Activated naive CD4-positive, alpha-beta T cell treated with anti-CD3 and anti-CD28 coated beads, Interleukin-2, amount 50 U/mL, for 16 hours (primary cell): ENCODE data around the gene UBQLNL.

Source experiments
- DNase-seq: peaks from one replicate; pipeline ENCODE4 v3.0.0-alpha.2; 2020

UBQLNL gene, protein sequence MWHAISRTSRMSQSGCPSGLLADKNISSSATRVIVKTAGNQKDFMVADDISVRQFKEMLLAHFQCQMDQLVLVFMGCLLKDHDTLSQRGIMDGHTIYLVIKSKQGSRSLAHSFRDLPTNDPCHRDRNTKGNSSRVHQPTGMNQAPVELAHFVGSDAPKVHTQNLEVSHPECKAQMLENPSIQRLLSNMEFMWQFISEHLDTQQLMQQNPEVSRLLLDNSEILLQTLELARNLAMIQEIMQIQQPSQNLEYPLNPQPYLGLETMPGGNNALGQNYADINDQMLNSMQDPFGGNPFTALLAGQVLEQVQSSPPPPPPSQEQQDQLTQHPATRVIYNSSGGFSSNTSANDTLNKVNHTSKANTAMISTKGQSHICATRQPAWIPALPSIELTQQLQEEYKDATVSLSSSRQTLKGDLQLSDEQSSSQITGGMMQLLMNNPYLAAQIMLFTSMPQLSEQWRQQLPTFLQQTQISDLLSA

DNA sequence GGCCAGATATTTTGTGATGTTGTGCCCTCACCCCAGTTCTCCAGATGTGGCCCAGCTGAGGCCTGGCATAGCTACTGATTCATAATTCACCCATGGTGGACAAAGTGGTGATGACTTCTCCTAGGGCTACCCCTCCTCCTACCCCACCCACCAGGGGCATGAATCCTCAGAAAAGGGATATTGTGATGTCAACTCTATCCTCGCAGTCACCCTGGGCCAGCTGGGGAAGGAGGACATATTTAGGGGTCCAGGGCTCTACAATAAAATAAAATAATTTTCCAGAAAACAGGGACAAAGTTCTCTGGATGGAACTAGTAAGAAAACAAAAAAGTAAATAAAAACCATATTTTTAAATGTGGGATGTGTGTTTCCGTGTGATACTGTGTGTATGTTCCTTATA, at the start of gene UBQLNL:
TSS of gene UBQLNL (minus strand) at position 101 of the 400 bp plus-strand sequence. CDS start 258 bp downstream, outside the sequence.
- DNase-seq = no peak

DNA sequence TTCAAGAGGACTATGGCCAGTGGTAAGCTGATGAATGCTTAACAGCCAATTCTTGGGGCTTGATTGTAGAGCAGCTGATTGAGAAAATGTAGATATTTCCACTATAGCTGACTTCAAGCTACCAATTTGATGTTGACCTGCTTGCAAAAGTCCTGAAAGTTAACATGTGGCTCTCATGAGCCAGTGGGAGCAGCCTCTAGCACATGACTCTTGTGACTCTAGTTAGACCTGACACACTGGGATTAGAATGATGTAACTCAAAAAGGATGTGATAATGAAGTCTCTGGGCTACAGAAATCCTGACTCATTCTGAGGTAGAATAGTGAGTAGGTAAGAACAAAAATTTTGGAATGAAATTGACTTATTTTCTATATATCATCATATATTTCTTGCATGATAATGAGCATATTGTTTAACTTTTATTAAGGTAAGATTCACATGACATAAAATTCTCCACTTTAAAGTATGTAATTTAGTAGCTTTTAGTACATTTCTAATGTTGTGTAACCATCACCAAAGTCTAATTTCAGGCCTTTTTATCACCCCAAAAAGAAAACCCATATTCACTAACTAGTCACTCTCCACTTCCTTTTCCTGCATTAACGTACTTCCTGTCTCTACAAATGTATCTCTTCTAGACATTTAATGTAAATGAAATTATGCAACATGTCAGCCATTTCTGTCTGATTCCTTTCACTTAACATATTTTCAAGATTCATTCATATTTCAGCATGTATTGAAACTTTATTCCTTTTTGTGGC, 47.9 kb upstream of the UBQLNL start:
- DNase-seq = no peak

DNA sequence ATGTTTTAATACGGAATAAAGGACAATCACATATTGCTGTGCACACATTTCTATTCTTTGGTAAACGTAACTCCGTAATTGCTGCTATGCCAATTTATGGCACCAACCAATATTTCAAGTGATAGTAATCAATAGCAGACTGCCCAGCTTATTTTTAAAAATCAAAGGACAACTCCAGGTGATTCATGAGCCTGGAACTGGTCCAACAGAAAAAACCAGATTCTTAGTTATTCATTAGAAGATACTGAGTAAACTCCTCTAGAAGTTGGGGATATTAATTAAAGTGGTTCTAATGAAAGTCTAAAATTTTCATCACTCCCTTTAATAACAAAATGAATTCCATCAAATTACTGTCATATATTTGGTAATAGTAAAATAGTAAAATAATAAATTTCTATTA, 41.3 kb upstream of the UBQLNL start:
- no peak for DNase-seq

DNA sequence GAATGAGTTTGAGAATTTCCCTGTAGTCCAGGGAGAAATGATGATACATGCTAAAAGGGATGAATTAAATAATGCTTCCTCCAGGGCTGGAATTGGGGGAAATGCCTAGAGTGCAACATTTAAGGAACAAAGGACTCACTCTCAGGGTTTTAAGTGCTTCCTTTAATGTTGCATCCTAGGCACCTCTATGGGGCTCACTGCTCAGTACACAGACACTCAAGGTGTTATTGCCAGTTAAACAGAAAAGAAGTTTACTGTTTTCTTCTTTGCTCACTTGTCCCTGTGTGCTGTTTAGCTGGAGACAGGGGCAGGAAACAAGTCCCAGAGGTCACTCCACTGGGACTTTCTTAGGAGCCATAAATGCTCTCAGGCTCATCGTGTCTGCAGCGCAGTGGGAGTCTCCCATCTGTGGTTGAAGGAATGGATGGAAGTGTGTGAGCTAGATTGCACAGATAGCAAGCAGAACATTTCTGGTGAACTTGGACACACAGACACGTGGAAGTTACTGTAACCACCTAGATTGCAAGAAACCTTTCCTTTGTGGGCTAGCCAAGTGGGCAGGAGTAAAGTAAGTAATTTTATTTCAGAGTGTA, 40.2 kb upstream of the UBQLNL start:
- no peak for DNase-seq

DNA sequence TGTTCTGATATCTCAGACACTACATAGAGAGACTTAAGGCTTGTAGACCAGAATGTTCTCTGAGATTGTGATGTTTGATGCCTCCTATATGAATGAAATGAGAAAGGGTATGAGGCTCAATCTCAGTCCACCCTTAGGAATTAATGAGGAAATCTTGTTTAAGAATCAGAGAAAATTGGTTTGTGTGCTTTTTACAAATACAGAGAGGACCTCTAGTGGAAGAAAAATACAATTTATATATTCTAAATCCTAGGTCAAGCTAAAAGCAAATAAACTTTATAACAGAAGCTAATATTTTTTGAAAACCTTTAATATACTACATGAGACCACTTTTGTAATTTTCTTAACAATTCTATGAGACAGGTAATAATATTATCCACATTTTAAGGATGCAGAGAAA, 36.8 kb upstream of the UBQLNL start:
- no peak for DNase-seq

DNA sequence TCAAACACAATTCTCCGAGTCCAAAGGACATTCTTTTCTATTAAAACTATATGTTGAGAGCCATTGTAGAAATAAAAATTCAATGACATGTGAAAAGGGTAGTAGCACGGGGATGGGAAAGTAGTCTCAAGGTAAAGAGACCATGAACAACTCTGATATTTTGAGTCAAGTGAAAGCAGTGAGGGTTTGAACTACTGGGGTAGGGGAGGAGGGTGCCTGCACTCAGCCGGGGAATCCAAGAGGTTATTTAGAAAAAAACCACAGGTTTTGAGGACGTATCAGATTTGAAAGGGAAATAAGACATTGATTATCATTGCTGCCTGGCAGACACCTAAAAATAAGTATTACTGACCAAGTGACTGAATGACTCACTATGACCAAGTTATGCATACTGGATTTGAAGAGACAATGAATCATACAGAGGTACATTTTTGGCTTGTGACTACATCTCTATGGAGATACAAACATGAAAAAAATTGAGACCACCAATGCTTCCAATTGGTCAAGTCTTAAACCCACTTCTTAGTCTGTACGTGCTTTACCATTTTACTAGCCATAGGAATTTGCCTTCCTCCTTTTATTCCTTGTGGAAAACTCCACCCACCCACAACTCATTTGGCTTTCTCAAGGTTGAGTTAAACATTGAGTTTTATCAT, 34.1 kb upstream of the UBQLNL start:
- no peak for DNase-seq

DNA sequence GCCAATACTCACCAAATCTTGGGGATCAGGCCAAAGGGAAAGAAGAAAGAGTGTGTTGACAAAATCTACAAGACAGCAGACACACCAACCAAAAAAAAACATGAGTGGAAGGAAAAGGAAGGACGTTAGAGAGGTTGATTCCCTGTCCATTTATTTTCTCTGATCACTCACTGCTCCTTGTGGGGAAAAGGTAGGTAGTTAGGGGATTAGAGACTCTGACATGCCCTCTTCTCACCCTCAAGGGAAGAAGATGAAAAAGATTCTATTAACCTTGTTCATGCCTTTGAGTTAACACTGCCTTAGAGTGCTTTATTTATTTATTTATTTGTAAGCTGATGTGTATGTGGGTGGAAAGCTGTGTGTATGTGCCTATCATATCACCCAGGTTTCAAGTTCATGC, 31.9 kb upstream of the UBQLNL start, which contains the start of gene OR52H1:
TSS of gene OR52H1 (minus strand) at position 101 of the 400 bp plus-strand sequence. CDS start 3,035 bp downstream, outside the sequence.
- DNase-seq = no peak

DNA sequence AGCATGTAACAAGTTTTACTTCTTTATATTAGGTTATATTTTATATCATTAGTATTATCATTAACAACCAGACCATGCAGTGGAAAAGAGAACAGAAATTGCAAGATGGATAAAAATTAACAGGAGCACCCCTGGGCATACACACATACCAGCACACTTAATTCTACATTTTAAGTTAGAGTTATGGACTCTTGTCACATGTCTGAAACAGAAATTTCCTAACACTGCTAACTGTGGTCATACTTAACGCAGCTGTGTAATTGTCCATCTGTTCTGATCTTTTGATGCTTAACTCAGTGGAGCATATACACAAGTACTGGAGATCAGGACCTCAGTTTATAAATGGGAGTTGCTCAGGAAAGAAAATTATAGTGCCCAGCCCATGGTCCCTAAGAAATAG, 31.5 kb upstream of the UBQLNL start:
- DNase-seq = no peak

DNA sequence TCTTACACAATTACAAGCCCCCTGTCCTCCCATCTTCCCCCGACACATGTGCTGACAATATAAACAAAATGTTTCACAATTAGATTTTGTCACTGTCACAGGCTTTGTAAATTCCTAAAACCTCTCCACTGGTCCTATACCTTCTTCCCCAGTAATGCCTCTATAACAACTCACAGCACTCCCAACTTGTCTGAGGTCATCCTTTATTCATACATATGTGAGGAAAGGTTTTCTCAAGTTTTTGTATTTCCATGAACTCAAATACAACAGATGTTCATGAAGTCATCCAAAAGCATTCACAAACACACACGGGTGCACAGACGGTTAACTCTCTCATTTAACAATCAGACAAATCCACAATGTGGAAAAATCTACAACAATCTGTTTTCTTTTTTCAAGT, 30.0 kb upstream of the UBQLNL start:
- DNase-seq = no peak

DNA sequence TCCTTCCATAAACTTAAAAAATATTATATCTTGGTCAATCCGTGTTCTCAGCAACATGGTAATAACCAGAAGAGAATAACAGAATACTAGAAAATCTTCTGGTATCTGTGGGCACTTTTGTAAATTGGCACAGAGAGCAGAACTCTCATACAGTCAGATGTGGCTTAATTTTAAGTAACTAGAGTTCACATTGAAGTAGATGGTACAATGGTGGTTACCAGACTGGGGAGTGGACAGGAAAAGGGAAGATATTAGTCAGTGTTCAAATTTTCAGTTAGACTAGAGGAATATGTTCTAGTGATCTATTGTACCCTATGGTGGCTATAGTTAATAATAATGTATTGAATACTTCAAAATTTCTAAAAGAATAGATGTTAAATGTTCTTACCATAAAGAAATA, 24.9 kb upstream of the UBQLNL start:
- no peak for DNase-seq

DNA sequence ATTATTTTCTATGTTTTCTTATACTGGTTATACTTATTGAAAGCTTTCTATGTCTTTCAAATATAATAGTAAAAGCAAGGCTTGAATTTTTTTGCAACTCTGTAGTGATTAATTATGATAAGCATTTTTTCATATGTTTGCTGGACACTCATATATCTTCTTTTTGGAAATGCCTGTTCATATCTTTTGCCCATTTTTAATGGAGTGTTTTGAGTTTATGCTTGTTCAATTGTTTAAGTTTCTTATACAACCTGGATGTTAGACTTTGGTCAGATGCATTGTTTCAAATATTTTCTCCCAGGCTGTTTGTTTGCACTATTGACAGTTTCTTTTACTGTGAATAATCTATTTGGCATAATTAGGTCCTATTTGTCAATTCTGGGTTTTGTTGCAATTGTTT, 20.0 kb upstream of the UBQLNL start:
- DNase-seq = no peak

DNA sequence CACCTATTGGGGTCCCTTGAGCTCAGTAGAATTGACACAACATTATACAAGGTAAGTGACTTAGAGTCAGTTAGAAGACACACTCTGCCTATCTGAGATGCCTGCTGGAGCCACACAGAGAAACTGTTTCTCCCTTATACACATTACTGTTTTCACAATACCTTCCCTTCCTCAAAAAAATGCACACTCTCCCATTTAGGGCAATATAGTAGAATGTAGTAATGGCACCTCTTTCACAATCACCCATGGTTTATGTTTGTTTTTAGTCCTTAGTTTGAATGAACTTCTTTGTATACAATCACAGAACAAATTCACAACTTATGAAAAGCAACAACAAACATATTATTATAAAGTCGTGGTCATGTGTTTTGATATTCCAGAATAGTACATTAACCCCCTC, 17.5 kb upstream of the UBQLNL start:
- DNase-seq = no peak

DNA sequence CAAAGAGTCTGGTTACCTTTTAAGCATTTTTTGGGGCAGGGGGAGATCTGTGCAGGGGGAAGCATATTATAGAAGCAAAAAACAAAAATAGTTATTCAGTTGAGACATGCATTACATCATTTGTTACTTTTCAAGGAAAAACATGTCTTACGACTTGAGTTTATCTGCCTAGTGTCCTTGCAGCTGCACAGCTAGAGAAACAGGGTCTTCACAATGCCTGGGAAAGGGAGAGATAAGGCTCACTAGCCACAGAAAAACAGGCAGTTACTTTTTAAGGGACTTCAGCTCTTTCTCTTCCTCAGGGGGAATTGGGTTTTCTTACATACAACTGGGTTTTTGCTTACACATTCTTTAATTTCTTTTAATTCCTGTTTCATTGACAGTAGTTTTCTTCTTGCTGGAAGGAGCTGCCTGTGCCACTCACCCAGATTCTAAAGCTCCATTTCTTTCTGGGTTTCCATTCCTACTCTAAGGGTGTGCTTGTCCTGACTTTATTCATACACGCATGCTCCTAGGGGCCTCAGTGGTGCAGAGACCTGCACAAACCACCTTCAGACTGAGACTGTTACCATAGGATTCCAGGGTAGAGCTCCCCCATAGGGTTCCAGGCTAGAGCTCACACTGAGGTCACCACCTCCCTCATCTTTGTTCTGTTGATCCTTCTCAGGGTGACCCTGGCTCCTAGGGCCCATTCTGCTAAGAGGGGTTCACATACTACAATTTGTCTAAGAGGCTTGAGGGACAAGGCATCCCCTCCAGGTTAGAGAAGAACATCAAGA, 14.7 kb upstream of the UBQLNL start:
- no peak for DNase-seq

DNA sequence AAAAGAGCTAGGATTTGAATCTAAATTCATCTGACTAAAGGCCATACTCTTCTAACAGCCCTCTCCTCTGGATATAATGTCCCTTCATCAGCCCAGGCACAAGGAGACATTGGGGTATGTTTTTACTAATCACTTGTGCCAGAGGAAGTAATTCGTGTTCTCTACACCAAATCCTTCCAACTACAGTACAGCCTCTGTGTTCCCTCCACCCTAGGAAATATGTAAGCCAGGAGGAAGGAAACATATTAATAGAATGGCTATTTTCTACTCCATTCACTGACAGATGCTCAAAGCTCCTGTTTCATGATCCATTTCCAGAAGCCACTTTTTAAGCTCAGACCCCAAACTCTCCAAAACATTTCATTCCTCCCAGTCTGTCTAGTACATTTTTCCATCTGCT, 12.0 kb upstream of the UBQLNL start:
- DNase-seq = no peak

DNA sequence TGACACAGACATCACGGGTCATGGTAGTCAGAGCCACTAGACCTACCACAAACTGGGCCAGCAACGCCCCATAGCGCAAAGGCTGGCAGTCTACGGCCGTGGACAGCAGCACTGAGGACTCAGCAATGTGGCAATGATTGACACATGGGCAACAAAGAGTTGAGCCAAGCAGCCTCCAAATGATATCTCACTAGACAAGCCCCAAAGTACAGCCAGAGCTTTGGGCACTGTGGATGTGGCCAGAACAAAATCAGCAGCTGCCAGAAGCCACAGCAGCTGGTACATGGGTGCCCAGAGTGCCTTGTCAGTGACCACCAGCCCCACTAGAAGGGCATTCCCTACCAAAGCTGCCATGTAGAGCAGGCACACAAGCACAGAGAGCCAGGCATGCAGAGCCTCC, 11.2 kb upstream of the UBQLNL start:
- DNase-seq = no peak

DNA sequence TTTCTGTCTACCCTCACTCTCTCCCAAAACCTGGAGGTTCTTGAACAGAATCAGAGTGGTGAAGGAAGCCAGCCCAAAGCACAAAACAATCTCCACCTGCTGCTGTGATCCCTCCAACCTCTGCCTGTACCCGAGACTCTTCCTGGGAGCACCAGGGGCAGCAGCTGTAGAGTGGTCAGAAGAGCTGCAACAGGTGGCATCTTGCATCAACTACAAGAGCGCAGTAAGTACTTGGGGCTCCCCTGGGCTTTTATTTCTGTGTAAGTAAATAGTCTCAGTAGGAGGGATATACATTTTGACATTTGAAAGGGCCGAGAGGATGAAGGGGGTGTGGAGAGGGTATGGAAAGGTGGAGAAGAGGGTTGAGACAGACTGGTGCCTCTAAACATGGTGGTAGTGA, 8.3 kb upstream of the UBQLNL start:
- DNase-seq = no peak

DNA sequence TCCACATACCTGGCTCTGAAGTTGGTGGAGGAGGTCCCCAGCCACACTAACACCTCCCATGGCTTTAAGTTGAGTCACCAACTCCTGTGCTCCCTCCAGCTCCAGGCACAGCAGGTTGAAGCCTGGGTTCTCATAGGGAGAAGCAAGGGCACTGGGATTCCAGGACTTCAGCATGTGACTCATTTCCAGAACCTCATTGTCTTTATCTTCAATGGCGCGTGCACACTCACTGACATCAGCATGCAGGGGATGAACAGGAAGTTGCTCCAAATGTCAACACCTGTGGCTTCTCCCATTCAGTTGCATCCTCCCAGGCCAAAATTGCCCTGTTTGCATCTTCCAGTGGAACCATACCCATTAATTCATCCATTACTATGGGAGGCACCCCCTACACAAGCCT, 5.8 kb upstream of the UBQLNL start:
- no peak for DNase-seq

DNA sequence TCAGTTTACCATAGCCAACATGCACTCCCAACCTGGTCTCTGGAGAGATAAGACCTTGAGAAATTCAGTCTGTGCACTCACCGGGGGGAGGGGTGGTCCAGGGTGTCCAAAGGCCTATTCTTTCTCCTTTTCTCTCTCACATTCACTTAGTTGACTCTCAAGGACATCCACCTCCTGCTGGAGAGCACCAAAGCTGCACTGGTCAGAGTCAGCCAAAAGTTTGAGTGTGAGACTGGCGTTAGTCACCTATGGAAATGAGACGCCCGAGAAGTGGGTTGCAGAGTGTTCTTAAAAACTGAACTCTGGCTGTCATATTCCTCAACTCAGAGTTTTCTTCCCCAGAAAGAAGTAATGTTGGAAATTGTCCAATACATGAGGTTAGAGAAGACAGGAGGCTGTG, 5.0 kb upstream of the UBQLNL start:
- DNase-seq = no peak

DNA sequence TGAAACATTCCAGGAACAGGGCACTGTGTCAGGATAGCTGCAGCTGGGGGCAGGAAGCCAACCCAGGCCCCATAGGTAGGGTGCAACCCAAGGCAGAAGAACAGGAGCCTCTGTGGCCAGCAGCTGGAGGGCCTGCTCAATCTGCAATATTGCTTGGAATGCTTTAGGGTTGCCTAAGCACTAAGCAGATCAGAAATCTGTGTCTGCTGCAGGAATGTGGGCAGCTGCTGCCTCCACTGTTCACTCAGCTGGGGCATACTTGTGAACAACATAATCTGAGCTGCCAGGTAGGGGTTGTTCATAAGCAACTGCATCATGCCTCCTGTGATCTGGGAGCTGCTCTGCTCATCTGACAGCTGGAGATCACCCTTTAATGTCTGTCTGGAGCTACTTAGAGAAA, 1.7 kb downstream of the UBQLNL start:
- no peak for DNase-seq

DNA sequence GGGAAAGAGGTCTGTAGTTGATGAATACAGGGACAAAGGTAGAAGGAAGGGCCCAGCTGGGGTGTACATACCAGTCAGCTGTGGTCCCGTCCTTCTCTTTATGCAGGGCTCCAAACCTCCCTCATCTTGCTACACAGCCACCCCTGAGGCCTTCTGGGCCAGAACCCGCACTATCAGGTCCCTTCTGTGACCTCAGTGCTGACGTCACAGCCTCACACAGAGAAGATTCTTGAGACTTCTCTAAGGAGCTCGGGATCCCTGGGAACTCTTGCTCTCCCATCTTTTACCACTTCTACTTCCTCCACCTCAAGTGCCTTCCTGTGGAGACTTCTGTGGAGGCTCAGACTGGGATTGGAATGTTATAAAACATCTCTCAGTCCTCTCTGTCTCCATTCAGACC, 6.7 kb downstream of the UBQLNL start, which contains the start of gene UBQLN3:
TSS of gene UBQLN3 (minus strand) at position 155 of the 400 bp plus-strand sequence. CDS start 399 bp downstream, outside the sequence.
- no peak for DNase-seq

DNA sequence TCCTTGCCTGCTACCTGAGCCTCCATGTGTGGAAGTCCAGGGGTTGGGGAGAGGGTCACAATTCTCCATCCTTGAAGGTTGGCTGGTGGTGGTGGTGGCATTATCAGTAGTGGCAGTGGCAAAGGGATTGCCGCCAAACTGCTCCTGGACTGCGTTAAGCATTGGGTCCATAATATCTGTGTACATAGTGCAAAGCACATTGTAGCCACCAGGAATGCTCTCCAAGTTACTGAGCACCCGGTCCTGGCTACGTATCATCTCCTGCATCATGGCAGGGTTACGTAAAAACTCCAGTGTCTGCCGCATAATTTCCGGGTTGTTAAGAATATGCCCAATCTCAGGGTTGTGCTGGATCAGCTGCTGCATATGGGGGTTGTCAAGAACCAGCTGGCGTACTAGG, 7.9 kb downstream of the UBQLNL start:
- DNase-seq = no peak

DNA sequence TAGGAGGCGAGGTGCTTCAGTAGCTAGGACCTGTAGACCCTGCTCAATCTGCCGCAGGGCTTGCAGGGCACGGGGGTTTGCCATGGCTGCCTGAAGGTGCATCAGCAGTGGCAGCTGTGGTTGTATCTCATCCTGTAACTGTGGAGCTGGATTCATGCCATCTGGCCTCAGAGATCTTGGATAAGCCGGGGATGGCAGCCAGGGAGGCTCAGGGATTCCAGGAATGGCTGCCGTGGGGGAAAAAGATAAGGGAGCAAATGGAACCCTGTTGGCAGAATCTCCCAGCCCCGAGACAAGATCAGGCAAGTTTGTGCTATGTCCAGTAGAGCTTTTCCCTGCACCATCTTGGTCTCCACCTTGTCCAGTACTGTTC, 8.6 kb downstream of the UBQLNL start:
- no peak for DNase-seq
